Measurements from ENCODE around the gene LRRN1.

DNA sequence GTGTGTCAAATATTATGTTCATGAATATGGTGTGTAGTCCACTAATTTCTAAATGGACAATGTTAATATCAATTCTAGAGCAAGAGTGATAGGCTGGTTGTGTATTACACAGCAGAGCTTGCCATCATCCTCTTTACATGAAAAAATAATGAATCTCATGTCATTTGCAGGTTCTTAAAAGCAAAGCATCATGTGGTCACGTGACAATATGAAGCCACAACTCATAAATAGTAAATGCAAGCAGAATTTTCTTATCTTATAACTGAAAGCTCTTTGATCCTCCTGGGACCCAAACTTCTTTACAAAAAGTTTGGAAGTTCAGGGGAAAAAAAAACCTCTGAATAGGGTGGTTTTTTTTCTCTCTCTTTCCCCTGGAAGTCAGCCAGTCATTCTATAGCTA lies 26.9 kb upstream of the LRRN1 start:
- TF ChIP-seq POLR2A (IDR thresholded peaks at IDR 0.05) (no peak), CTCF (IDR thresholded peaks at IDR 0.05) (no peak)

All from tibial nerve (tissue), 3 donors.